IMR-90 (cell line): ENCODE data around the gene INO80.

Experiments used
- BHLHE40 ChIP-seq: fragments of 150-350 bp; IDR thresholded peaks from 2 replicates; pipeline ENCODE4 v1.6.1; 2016; ENCODE audit warnings: mild to moderate bottlenecking, low read depth, low read length
- CHD1 ChIP-seq: IDR thresholded peaks from 2 replicates; pipeline ENCODE4 v1.6.1; 2012; ENCODE audit warnings: low read depth, low read length, improper control_type of control experiment
- FOS ChIP-seq: fragments of 150-350 bp; IDR thresholded peaks from 2 replicates; pipeline ENCODE4 v1.6.1; 2016; ENCODE audit warnings: low read depth, low read length
- MAFK ChIP-seq: IDR thresholded peaks from 2 replicates; pipeline ENCODE4 v1.6.1; 2012; ENCODE audit warnings: low read depth, low read length, improper control_type of control experiment
- MAZ ChIP-seq: IDR thresholded peaks from 2 replicates; pipeline ENCODE4 v1.6.1; 2012; ENCODE audit warnings: low read depth, mild to moderate bottlenecking, low read length, improper control_type of control experiment, moderate library complexity, borderline replicate concordance
- MXI1 ChIP-seq: IDR thresholded peaks from 2 replicates; pipeline ENCODE4 v1.6.1; 2012; ENCODE audit warnings: low read depth, mild to moderate bottlenecking, low read length, moderate library complexity, borderline replicate concordance
- NFE2L2 ChIP-seq: fragments of 150-350 bp; IDR thresholded peaks from 2 replicates; pipeline ENCODE4 v1.6.1; 2016; ENCODE audit warnings: low read depth, mild to moderate bottlenecking, low read length
- POLR2A ChIP-seq: IDR thresholded peaks from 2 replicates; pipeline ENCODE4 v1.6.1; 2012; ENCODE audit warnings: mild to moderate bottlenecking, low read depth, low read length
- RAD21 ChIP-seq: IDR thresholded peaks from 2 replicates; pipeline ENCODE4 v1.6.1; 2012; ENCODE audit warnings: low read length, improper control_type of control experiment
- RCOR1 ChIP-seq: IDR thresholded peaks from 2 replicates; pipeline ENCODE4 v1.6.1; 2012; ENCODE audit warnings: mild to moderate bottlenecking, low read length, improper control_type of control experiment; ENCODE audit not compliant: insufficient replicate concordance
- RFX5 ChIP-seq: IDR thresholded peaks from 2 replicates; pipeline ENCODE4 v1.8.0; 2012; ENCODE audit warnings: low read depth, mild to moderate bottlenecking, low read length, moderate library complexity
- SMC3 ChIP-seq: fragments of 150-350 bp; IDR thresholded peaks from 2 replicates; pipeline ENCODE4 v1.6.1; 2016; ENCODE audit warnings: low read depth, mild to moderate bottlenecking, antibody characterized with exemption, low read length, moderate library complexity
- USF2 ChIP-seq: fragments of 150-350 bp; IDR thresholded peaks from 2 replicates; pipeline ENCODE4 v1.6.1; 2017; ENCODE audit warnings: mild to moderate bottlenecking, antibody characterized with exemption, low read length, low read depth
- TF ChIP-seq, protein P1 (sequence below): conservative IDR thresholded peaks from 2 replicates; pipeline ENCODE4 v1.5.1; 2012; ENCODE audit warnings: mild to moderate bottlenecking, low read depth, low read length, improper control_type of control experiment

GRCh38 chr15:40933517-40933902 lies 182.6 kb downstream of the INO80 start:
- TF ChIP-seq, protein P1, sequence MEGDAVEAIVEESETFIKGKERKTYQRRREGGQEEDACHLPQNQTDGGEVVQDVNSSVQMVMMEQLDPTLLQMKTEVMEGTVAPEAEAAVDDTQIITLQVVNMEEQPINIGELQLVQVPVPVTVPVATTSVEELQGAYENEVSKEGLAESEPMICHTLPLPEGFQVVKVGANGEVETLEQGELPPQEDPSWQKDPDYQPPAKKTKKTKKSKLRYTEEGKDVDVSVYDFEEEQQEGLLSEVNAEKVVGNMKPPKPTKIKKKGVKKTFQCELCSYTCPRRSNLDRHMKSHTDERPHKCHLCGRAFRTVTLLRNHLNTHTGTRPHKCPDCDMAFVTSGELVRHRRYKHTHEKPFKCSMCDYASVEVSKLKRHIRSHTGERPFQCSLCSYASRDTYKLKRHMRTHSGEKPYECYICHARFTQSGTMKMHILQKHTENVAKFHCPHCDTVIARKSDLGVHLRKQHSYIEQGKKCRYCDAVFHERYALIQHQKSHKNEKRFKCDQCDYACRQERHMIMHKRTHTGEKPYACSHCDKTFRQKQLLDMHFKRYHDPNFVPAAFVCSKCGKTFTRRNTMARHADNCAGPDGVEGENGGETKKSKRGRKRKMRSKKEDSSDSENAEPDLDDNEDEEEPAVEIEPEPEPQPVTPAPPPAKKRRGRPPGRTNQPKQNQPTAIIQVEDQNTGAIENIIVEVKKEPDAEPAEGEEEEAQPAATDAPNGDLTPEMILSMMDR = no peak
- TF ChIP-seq BHLHE40 (no peak), MAZ (no peak), RAD21 (no peak), RCOR1 (no peak), POLR2A (no peak), NFE2L2 (no peak), FOS (no peak), SMC3 (no peak), CHD1 (no peak), MAFK (no peak), USF2 (no peak), MXI1 (no peak), RFX5 (no peak)
